GM12892 (cell line): Measurements from ENCODE around the gene CCDC188.

Experiments
- POLR2A ChIP-seq: IDR thresholded peaks from 2 replicates; pipeline ENCODE4 v1.6.1; 2011; ENCODE audit warnings: low read depth, low read length, control low read depth
- POLR2AphosphoS5 ChIP-seq: IDR thresholded peaks from 2 replicates; pipeline ENCODE4 v1.6.1; 2011; ENCODE audit warnings: low read depth, low read length, control low read depth

DNA sequence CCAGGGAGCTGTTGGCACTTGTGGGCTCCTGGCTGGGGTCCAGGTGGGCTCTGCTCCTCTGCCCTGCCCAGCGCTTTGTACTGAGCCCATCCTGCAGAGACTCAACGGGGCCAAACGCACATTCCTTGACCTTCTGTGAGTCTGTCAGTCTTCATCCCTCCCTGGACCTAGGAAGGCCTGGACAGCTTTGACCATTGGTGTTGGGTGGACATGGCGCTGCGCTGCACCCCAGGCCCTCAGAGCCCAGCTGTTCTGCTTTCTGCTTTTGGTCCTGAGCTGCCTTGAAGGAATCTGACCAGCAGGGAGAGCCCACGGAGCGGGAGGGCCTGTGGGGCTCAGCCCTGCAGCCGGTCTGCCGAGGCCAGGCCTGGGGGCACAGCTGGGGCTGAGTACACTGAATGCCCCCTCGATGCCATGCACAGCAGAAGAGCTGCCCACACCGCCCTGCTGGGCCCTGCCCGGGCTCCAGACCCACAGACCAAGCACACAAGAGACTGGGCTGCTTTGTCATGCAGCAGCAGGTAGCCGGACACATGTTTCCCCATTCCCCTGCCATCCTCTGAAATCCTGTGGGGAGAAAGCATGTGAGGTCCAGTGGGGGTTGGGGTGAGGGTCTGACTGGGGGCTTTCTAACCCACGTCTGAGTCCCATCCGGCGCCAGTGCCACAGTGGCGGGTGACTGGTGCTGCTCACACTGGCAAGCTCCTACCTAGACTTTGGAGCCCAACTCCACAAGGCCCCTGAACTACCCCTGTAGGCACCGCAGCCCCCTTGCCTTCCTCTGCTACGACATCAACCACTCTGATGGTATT lies 24.1 kb upstream of the CCDC188 start:
- TF ChIP-seq POLR2AphosphoS5 (no peak), POLR2A (no peak)
